Ovary (tissue), 9 donors: ENCODE data around the gene ZNF358. TPM values are rescaled to one million over a fixed set of nuclear protein-coding genes. Genes with fewer than 3 reads are reported as not detected.

ENCODE experiments used
- DNase-seq, 5 donors: peaks; one replicate each; pipeline ENCODE4 v3.0.0-alpha.2; 2019 to 2020
- H3K27ac ChIP-seq, 2 donors: fragments of 200-600 bp; one replicate each; pipeline versions ENCODE4 v1.5.1 to v1.8.0; 2019 to 2022
- H3K27me3 ChIP-seq: fragments of 200-600 bp; one replicate; pipeline ENCODE4 v1.8.0; 2022
- H3K36me3 ChIP-seq: fragments of 200-600 bp; sonication (generic); one replicate; pipeline ENCODE4 v1.5.1; 2019
- H3K4me1 ChIP-seq: one replicate; pipeline ENCODE4 v1.8.1; 2013; ENCODE audit warnings: mild to moderate bottlenecking, moderate library complexity; ENCODE audit not compliant: insufficient read depth
- H3K4me3 ChIP-seq: fragments of 200-600 bp; sonication (generic); one replicate; pipeline ENCODE4 v1.5.1; 2017
- H3K9me3 ChIP-seq, 2 donors: fragments of 200-600 bp in 1 of 2; sonication (generic) in 1 of 2; one replicate each; pipeline versions ENCODE4 v1.5.1 to v1.8.1; 2013 to 2019; ENCODE audit warnings: mild to moderate bottlenecking in 1 of 2, moderate library complexity in 1 of 2
- CTCF ChIP-seq, 3 donors: fragments of 450-650 bp in 2 of 3; fragments of 200-600 bp in 1 of 3; IDR thresholded peaks; one replicate each; pipeline versions ENCODE4 v1.5.1 to v1.8.0; 2016 to 2022; ENCODE audit warnings: antibody characterized with exemption in 3 of 3, mild to moderate bottlenecking in 1 of 3
- EP300 ChIP-seq: sonication (generic); formaldehyde crosslinking; IDR thresholded peaks from one replicate; pipeline ENCODE4 v1.6.1; 2017; ENCODE audit warnings: antibody characterized with exemption
- POLR2A ChIP-seq: fragments of 450-650 bp; IDR thresholded peaks from one replicate; pipeline ENCODE4 v1.6.1; 2017; ENCODE audit warnings: antibody characterized with exemption, mild to moderate bottlenecking, moderate library complexity
- WGBS, 3 donors: extraction: QIAGEN DNeasy Blood & Tissue Kit in 1 of 3; methylation state at CpG; one replicate each; pipeline versions ENCODE4 v1.1.5 to v1.1.7; 2013 to 2017; 5-methylcytosine and 5-hydroxymethylcytosine counted together
- intact Hi-C, 4 donors: fragments of 100-400 bp; cut with DNase I; formaldehyde crosslinking; loops; one replicate each; pipeline versions ENCODE4 v1.11.0 to v1.15.1; 2022 to 2023
- polyA plus RNA-seq, 2 donors: library from polyadenylated mRNA; stranded (reverse); fragments of 200-250 nt in 1 of 2; fragments of 350-450 nt in 1 of 2; fragmentation: Illumina TruSeq in 1 of 2; extraction: RNeasy Lipid Tissue Mini Kit (QIAGEN cat#74804) in 1 of 2; gene quantifications; one replicate each; pipeline ENCODE4 v1.2.3, GENCODE V29; 2013 to 2014
- total RNA-seq, 7 donors: library from RNA; depleted of rRNA in 2 of 7; stranded (reverse); fragments of >200 nt in 2 of 7; fragmentation: NEBNext Ultra II Directional in 3 of 7; extraction: Animal tissue kit (Norgen Biotek cat#: 25700) in 3 of 7; gene quantifications; one replicate each; pipeline versions ENCODE4 v1.1.0 to v1.2.4, GENCODE V29; 2016 to 2023
- donor health status: DM: no; HTN: no; CAD: no; lungs with moderate emphysema.
- donor health status: DM: no; HTN: no; CAD: no.
- donor health status: Bipolar disorder and iron deficiency.
- donor health status: DM: yes; HTN: yes; CAD: no.
- donor health status: DM: no; HTN: no; CAD: no.
- donor health status: DM: yes; HTN: yes; CAD: no.

The ZNF358 gene
- total and polyA plus RNA-seq, 9 donors, result 9.2 to 112 (median 88.2) TPM

DNA sequence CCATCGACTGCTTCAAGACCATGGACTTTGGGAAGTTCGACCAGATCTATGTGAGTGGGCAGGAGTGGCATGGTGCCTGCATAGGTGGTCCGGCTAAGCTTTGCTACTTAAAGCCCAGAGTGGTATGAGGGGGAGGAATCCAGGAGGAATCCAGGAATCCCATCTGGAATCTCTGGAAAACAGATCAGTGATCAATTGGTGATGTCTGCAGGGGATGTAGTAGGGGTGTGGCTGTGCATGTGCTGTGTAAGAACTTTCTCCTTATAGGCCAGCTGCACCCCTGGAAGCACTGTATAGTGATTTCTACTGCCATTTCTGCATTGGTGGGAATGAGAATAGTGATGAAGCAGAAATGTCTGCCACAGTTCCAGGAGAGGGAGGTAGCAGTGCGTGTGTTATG, 43.2 kb downstream of the ZNF358 start:
- H3K27me3 ChIP-seq, result no peaks in the 10 kb centered on the region
- no peaks in the 10 kb centered on the region for H3K9me3 ChIP-seq
- no peak for DNase-seq
- intact Hi-C loops, result no loop called here
- H3K27ac ChIP-seq, result no peak overlapping the region
- H3K36me3 ChIP-seq, result no peaks in the 10 kb centered on the region
- WGBS, 3 donors, result 58 to 72% (median 71%) methylated on average over 4 of the region's 4 CpGs
- no peaks in the 10 kb centered on the region for H3K4me1 ChIP-seq
- TF ChIP-seq CTCF (IDR thresholded peaks at IDR 0.05) (no peak), EP300 (no peak), POLR2A (no peak)
- no peak overlapping the region for H3K4me3 ChIP-seq

DNA sequence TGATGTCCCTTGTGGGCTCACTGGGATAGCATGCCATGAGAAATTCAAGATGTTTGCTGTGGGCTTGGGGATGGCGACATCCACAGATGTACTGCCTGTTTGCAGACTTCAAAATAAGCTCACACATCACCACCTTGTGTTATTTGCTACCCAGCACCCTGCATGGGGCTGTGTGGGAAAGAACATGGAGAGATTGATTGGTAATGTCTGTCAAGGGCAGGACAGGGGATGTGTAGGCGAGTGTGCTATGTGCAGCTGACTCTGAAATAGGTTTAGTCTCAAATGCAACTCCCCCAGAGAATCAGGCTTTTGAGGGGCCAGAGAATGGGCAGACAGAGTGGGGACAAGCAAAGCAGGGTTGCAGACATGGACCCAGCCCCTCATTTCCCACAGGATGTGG, 44.4 kb downstream of the ZNF358 start:
- TF ChIP-seq CTCF (IDR thresholded peaks at IDR 0.05) (no peak), EP300 (no peak), POLR2A (no peak)
- H3K4me1 ChIP-seq, result no peaks in the 10 kb centered on the region
- WGBS, 3 donors, result 93 to 97% (median 94%) methylated on average over 2 of the region's 2 CpGs
- no peaks in the 10 kb centered on the region for H3K9me3 ChIP-seq
- intact Hi-C loops, result no loop called here
- no peak overlapping the region for H3K4me3 ChIP-seq
- no peaks in the 10 kb centered on the region for H3K36me3 ChIP-seq
- H3K27ac ChIP-seq, result no peak overlapping the region
- no peaks in the 10 kb centered on the region for H3K27me3 ChIP-seq
- DNase-seq, result no peak

- H3K4me1 ChIP-seq, result no peaks in the 10 kb centered on the region
- TF ChIP-seq EP300, result no peak
- no peak for TF ChIP-seq CTCF (IDR thresholded peaks at IDR 0.05)
- no peak for TF ChIP-seq POLR2A
- H3K9me3 ChIP-seq, result no peaks in the 10 kb centered on the region
- no peak overlapping the region for H3K4me3 ChIP-seq
- intact Hi-C loops, result no loop called here
- WGBS, 3 donors, result 73 to 89% (median 83%) methylated on average over 15 to 17 of the region's 17 CpGs
- H3K36me3 ChIP-seq, result no peaks in the 10 kb centered on the region
- no peaks in the 10 kb centered on the region for H3K27me3 ChIP-seq
- no peak overlapping the region for H3K27ac ChIP-seq
- DNase-seq, result no peak
Measured at GRCh38 chr19:7561325-7561724, 45.4 kb downstream of the ZNF358 start.

DNA sequence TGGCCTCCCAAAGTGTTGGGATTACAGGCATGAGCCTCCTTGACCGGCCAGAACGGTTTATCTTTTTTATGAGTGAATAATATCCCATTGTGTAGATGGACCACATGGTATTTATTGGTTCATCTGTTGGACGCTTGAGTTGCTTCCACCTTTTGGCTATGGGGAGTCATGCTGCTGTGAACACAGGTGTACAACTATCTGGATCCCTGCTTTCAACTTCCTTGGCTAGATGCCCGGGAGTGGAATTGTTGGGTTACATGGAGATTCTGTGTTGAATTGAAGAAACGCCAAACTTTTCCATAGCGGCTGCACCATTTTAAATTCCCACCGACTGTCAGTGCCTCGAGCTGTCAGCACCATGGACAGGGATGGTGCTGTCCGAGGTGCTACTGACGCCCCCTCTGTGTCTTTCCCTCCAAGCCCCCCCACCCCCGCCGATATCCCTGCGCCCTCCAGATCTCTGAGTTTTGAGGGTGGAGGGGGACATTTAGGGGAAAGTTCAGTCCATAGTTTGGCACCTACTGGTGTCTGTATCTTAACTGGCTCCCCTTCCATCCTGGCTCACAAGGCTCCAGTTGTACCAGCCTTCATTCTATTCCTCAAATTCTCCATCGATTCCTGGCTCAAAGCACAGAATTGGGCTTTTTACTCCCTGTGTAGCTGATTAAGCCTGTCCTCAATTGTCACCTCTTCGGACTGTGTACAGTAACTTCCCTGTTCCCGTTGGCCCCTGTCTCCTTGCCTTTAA, 46.9 kb downstream of the ZNF358 start:
- Histone ChIP-seq H3K36me3 (no peaks in the 10 kb centered on the region), H3K4me3 (no peak overlapping the region), H3K27ac (no peak overlapping the region), H3K9me3 (no peaks in the 10 kb centered on the region), H3K4me1 (no peaks in the 10 kb centered on the region), H3K27me3 (no peaks in the 10 kb centered on the region)
- TF ChIP-seq CTCF (IDR thresholded peaks at IDR 0.05) (no peak), POLR2A (no peak), EP300 (no peak)
- DNase-seq, result peak in 1 of 5 donors; percentile 37
- WGBS, 3 donors, result 43 to 57% (median 44%) methylated on average over 16 of the region's 16 CpGs
- intact Hi-C loops, result no loop called here
